ENCODE results near the gene CREBL2. TPM values are rescaled to one million over a fixed set of nuclear protein-coding genes. Genes with fewer than 3 reads are reported as not detected.
"Not testable (repeated sequence)": the region's sequence is repeated elsewhere in the genome, so short reads cannot be mapped to it uniquely, and the experiment has no call there.

Gene CREBL2
- total RNA-seq, 1 donor from 2014 or later = 14.9 TPM

DNA sequence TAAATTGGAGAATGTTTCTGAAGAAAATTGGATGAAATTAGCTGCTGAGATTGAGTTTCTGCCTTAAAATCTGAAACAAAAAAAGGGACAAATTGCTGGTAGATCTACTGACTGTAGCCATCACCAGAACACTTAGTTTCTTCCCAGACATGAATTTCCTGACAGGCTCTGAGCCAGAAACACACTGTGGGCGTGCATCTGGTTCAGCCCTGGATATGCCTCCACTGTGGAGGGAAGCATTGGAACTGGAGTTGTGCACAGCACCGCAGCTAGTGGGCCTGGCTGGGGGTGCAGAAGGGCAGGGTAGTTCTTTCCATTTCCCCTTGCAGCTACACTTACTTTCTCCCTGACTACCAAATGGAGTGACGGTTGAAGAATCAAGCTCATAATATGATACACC, 31.2 kb downstream of the CREBL2 start:
- Histone ChIP-seq H3K4me3 (no peak overlapping the region), H3K27ac (replicated peaks) (no peak overlapping the region), H3K4me1 (no peaks in the 10 kb centered on the region), H3K27me3 (ENCODE audit: low read depth) (no peaks in the 10 kb centered on the region), H3K36me3 (peaks cover 60% of the 10 kb centered on the region), H3K9me3 (replicated peaks) (peaks cover 14% of the 10 kb centered on the region)
- no peak for DNase-seq
- TF ChIP-seq, protein P1, sequence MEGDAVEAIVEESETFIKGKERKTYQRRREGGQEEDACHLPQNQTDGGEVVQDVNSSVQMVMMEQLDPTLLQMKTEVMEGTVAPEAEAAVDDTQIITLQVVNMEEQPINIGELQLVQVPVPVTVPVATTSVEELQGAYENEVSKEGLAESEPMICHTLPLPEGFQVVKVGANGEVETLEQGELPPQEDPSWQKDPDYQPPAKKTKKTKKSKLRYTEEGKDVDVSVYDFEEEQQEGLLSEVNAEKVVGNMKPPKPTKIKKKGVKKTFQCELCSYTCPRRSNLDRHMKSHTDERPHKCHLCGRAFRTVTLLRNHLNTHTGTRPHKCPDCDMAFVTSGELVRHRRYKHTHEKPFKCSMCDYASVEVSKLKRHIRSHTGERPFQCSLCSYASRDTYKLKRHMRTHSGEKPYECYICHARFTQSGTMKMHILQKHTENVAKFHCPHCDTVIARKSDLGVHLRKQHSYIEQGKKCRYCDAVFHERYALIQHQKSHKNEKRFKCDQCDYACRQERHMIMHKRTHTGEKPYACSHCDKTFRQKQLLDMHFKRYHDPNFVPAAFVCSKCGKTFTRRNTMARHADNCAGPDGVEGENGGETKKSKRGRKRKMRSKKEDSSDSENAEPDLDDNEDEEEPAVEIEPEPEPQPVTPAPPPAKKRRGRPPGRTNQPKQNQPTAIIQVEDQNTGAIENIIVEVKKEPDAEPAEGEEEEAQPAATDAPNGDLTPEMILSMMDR (IDR thresholded peaks at IDR 0.05; ENCODE audit: borderline replicate concordance) = no peak
- intact Hi-C loops (cut with micrococcal nuclease) = loop anchor here (10.0 kb wide), 1 partner anchor 62 kb away; no protein-coding TSS in a partner anchor

- TF ChIP-seq, protein P1 (IDR thresholded peaks at IDR 0.05; ENCODE audit: borderline replicate concordance) = peak; percentile 55
- Histone ChIP-seq H3K4me3 (no peak overlapping the region), H3K27me3 (ENCODE audit: low read depth) (no peaks in the 10 kb centered on the region), H3K4me1 (no peaks in the 10 kb centered on the region), H3K36me3 (peaks cover 35% of the 10 kb centered on the region), H3K9me3 (replicated peaks) (peaks cover 27% of the 10 kb centered on the region), H3K27ac (replicated peaks) (no peak overlapping the region)
- no peak for DNase-seq
- intact Hi-C loops (cut with micrococcal nuclease) = loop anchor here (10.0 kb wide), 1 partner anchor 59 kb away; no protein-coding TSS in a partner anchor
These were observed 33.8 kb downstream of the CREBL2 start for GRCh38 chr12:12645485-12645884.

GRCh38 chr12:12645968-12646367, 34.3 kb downstream of the CREBL2 start:
- H3K27ac ChIP-seq (replicated peaks); H3K27me3 ChIP-seq (ENCODE audit: low read depth); H3K4me1 ChIP-seq; DNase-seq; H3K4me3 ChIP-seq: not testable (repeated sequence)
- H3K36me3 ChIP-seq = peaks cover 30% of the 10 kb centered on the region
- intact Hi-C loops (cut with micrococcal nuclease) = loop anchor here (10.0 kb wide), 1 partner anchor 59 kb away; no protein-coding TSS in a partner anchor
- H3K9me3 ChIP-seq (replicated peaks) = peaks cover 27% of the 10 kb centered on the region

- intact Hi-C loops (cut with micrococcal nuclease) = loop anchor here (10.0 kb wide), 1 partner anchor 58 kb away; no protein-coding TSS in a partner anchor
- no peaks in the 10 kb centered on the region for H3K4me1 ChIP-seq
- H3K4me3 ChIP-seq = no peak overlapping the region
- no peak for DNase-seq
- no peaks in the 10 kb centered on the region for H3K27me3 ChIP-seq (ENCODE audit: low read depth)
- no peak overlapping the region for H3K27ac ChIP-seq (replicated peaks)
- peaks cover 27% of the 10 kb centered on the region for H3K9me3 ChIP-seq (replicated peaks)
- peaks cover 27% of the 10 kb centered on the region for H3K36me3 ChIP-seq
- TF ChIP-seq, protein P1 (IDR thresholded peaks at IDR 0.05; ENCODE audit: borderline replicate concordance) = no peak
These were observed 34.9 kb downstream of the CREBL2 start for GRCh38 chr12:12646483-12647072.

DNA sequence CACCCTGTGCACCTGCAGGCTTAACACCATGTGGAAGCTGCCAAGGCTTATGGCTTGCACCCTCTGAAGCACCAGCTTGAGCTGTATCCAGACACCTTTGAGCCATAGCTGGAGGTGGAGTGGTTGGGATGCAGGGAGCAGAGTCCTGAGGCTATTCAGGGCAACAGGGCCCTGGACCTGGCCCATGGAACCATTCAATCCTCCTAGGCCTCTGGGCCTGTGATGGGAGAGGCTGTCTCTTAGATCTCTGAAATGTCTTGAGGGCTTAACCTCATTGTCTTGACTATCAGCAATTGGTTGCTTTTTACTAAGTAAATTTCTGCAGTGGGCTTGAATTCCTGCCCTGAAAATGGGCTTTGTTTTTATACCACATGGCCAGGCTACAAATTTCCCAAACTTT, 36.6 kb downstream of the CREBL2 start:
- intact Hi-C loops (cut with micrococcal nuclease) = loop anchor here (10.0 kb wide), 1 partner anchor 57 kb away; no protein-coding TSS in a partner anchor
- no peaks in the 10 kb centered on the region for H3K4me1 ChIP-seq
- no peak for DNase-seq
- TF ChIP-seq, protein P1 (IDR thresholded peaks at IDR 0.05; ENCODE audit: borderline replicate concordance) = no peak
- no peak overlapping the region for H3K27ac ChIP-seq (replicated peaks)
- peaks cover 27% of the 10 kb centered on the region for H3K9me3 ChIP-seq (replicated peaks)
- H3K36me3 ChIP-seq = peaks cover 10% of the 10 kb centered on the region
- H3K4me3 ChIP-seq = no peak overlapping the region
- H3K27me3 ChIP-seq (ENCODE audit: low read depth) = no peaks in the 10 kb centered on the region

GRCh38 chr12:12648951-12649650, 37.4 kb downstream of the CREBL2 start:
- Histone ChIP-seq H3K27me3 (ENCODE audit: low read depth) (no peaks in the 10 kb centered on the region), H3K4me1 (no peaks in the 10 kb centered on the region), H3K9me3 (replicated peaks) (peaks cover 27% of the 10 kb centered on the region), H3K36me3 (peaks cover 3% of the 10 kb centered on the region), H3K4me3 (no peak overlapping the region), H3K27ac (replicated peaks) (no peak overlapping the region)
- DNase-seq = no peak
- TF ChIP-seq, protein P1 (IDR thresholded peaks at IDR 0.05; ENCODE audit: borderline replicate concordance) = no peak
- intact Hi-C loops (cut with micrococcal nuclease) = loop anchor here (10.0 kb wide), 1 partner anchor 56 kb away; no protein-coding TSS in a partner anchor
